ENCODE data around the gene TRIM21. TPM values are rescaled to one million over a fixed set of nuclear protein-coding genes. Genes with fewer than 3 reads are reported as not detected.
"Not testable (repeated sequence)": the region's sequence is repeated elsewhere in the genome, so short reads cannot be mapped to it uniquely, and the experiment has no call there.

TRIM21 gene
- total RNA-seq, 1 experiment from 2014 or later, result 7.6 TPM

GRCh38 chr11:4416816-4417215 lies 23.3 kb upstream of the TRIM21 start (continued):
- TF ChIP-seq EZH2phosphoT487 (IDR thresholded peaks at IDR 0.05; ENCODE audit: borderline replicate concordance), result no peak
- no peak for TF ChIP-seq SIN3A (IDR thresholded peaks at IDR 0.05; ENCODE audit: low read depth)
- no peak for TF ChIP-seq SRF (IDR thresholded peaks at IDR 0.05; ENCODE audit: low read depth)

- H3K27me3 ChIP-seq (ENCODE audit: insufficient read depth, low read length), result peaks cover 6% of the 10 kb centered on the region; the same call in 1 of the 2 replicates
- RAD21 ChIA-PET (ENCODE audit: low non-redundant PET in 1 of 2, low total read pairs in 2 of 2, uncharacterized antibody in 2 of 2, unreplicated experiment in 2 of 2), result no interaction called here
- CTCF ChIA-PET, result no interaction called here
- H3K4me1 ChIP-seq (ENCODE audit: control insufficient read depth in 1 of 2, insufficient read depth in 2 of 2, low read length in 2 of 2), result no peaks in the 10 kb centered on the region
- BruUV-seq (replicated peaks), result no TSS peak
- DNase-seq (ENCODE audit: low read depth, low spot score) (no peak), ATAC-seq (no peak)
- POLR2A ChIA-PET, result no interaction called here
- TF ChIP-seq EZH2phosphoT487 (IDR thresholded peaks at IDR 0.05; ENCODE audit: borderline replicate concordance) (no peak), YY1 (IDR thresholded peaks at IDR 0.05; ENCODE audit: extremely low read depth, insufficient replicate concordance, low read depth, low read length) (no peak), ZFX (IDR thresholded peaks at IDR 0.05) (no peak), SP1 (IDR thresholded peaks at IDR 0.05; ENCODE audit: low read depth) (no peak), POLR2AphosphoS5 (IDR thresholded peaks at IDR 0.05; ENCODE audit: low read depth, low read length) (no peak), TCF7L2 (IDR thresholded peaks at IDR 0.05; ENCODE audit: borderline replicate concordance, extremely low read depth, insufficient read depth, insufficient read length) (no peak), SRF (IDR thresholded peaks at IDR 0.05; ENCODE audit: low read depth) (no peak), FOSL1 (IDR thresholded peaks at IDR 0.05; ENCODE audit: low read depth) (no peak), EGR1 (IDR thresholded peaks at IDR 0.05; ENCODE audit: low read depth) (no peak), CBX3 (IDR thresholded peaks at IDR 0.05; ENCODE audit: low read depth) (no peak)
- TF ChIP-seq, protein P1, sequence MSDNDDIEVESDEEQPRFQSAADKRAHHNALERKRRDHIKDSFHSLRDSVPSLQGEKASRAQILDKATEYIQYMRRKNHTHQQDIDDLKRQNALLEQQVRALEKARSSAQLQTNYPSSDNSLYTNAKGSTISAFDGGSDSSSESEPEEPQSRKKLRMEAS (IDR thresholded peaks at IDR 0.05), result no peak
- TF ChIP-seq, protein P2, sequence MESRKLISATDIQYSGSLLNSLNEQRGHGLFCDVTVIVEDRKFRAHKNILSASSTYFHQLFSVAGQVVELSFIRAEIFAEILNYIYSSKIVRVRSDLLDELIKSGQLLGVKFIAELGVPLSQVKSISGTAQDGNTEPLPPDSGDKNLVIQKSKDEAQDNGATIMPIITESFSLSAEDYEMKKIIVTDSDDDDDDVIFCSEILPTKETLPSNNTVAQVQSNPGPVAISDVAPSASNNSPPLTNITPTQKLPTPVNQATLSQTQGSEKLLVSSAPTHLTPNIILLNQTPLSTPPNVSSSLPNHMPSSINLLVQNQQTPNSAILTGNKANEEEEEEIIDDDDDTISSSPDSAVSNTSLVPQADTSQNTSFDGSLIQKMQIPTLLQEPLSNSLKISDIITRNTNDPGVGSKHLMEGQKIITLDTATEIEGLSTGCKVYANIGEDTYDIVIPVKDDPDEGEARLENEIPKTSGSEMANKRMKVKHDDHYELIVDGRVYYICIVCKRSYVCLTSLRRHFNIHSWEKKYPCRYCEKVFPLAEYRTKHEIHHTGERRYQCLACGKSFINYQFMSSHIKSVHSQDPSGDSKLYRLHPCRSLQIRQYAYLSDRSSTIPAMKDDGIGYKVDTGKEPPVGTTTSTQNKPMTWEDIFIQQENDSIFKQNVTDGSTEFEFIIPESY (IDR thresholded peaks at IDR 0.05; ENCODE audit: extremely low read depth, insufficient replicate concordance, low read length), result no peak
- TF ChIP-seq, protein P3, sequence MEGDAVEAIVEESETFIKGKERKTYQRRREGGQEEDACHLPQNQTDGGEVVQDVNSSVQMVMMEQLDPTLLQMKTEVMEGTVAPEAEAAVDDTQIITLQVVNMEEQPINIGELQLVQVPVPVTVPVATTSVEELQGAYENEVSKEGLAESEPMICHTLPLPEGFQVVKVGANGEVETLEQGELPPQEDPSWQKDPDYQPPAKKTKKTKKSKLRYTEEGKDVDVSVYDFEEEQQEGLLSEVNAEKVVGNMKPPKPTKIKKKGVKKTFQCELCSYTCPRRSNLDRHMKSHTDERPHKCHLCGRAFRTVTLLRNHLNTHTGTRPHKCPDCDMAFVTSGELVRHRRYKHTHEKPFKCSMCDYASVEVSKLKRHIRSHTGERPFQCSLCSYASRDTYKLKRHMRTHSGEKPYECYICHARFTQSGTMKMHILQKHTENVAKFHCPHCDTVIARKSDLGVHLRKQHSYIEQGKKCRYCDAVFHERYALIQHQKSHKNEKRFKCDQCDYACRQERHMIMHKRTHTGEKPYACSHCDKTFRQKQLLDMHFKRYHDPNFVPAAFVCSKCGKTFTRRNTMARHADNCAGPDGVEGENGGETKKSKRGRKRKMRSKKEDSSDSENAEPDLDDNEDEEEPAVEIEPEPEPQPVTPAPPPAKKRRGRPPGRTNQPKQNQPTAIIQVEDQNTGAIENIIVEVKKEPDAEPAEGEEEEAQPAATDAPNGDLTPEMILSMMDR (IDR thresholded peaks at IDR 0.05 in 2 of 3, conservative IDR thresholded peaks at IDR 0.05 in 1 of 3; ENCODE audit: borderline replicate concordance in 1 of 3, insufficient read depth in 1 of 3, low read depth in 2 of 3, low read length in 2 of 3), result no peak
- no peak overlapping the region for H3K4me2 ChIP-seq (ENCODE audit: low read length)
- H3K9me3 ChIP-seq (ENCODE audit: control insufficient read depth in 1 of 2, insufficient read depth in 1 of 2, low read depth in 1 of 2, low read length in 2 of 2), result no peaks in the 10 kb centered on the region
- H4K20me1 ChIP-seq (ENCODE audit: insufficient read depth), result no peaks in the 10 kb centered on the region
- H3K79me2 ChIP-seq (ENCODE audit: insufficient read depth, low read length), result no peaks in the 10 kb centered on the region
- intact Hi-C loops (cut with micrococcal nuclease), result no loop called here
- no peak overlapping the region for H3K27ac ChIP-seq (ENCODE audit: low read depth, low read length)
- H3K4me3 ChIP-seq (replicated peaks in 1 of 2; ENCODE audit: low read depth in 1 of 2, low read length in 2 of 2), result no peak overlapping the region
- no peaks in the 10 kb centered on the region for H3K36me3 ChIP-seq (ENCODE audit: control insufficient read depth in 1 of 2, insufficient read depth in 2 of 2, low read length in 2 of 2)
- H3K9ac ChIP-seq (ENCODE audit: low read length), result no peak overlapping the region
- no peak overlapping the region for H2AFZ ChIP-seq (ENCODE audit: low read depth, low read length, poor library complexity, severe bottlenecking)
- H3K9me2 ChIP-seq (ENCODE audit: insufficient read depth), result no peaks in the 10 kb centered on the region
Observed at GRCh38 chr11:4416306-4416705, 22.8 kb upstream of the TRIM21 start.

- CTCF ChIA-PET; H3K4me3 ChIP-seq (replicated peaks in 1 of 2; ENCODE audit: low read depth in 1 of 2, low read length in 2 of 2); H3K4me2 ChIP-seq (ENCODE audit: low read length); H3K9me2 ChIP-seq (ENCODE audit: insufficient read depth); H3K79me2 ChIP-seq (ENCODE audit: insufficient read depth, low read length); H3K9me3 ChIP-seq (ENCODE audit: control insufficient read depth in 1 of 2, insufficient read depth in 1 of 2, low read depth in 1 of 2, low read length in 2 of 2); ATAC-seq; H3K4me1 ChIP-seq (ENCODE audit: control insufficient read depth in 1 of 2, insufficient read depth in 2 of 2, low read length in 2 of 2); intact Hi-C loops (cut with micrococcal nuclease); H3K27ac ChIP-seq (ENCODE audit: low read depth, low read length); H3K36me3 ChIP-seq (ENCODE audit: control insufficient read depth in 1 of 2, insufficient read depth in 2 of 2, low read length in 2 of 2); H3K9ac ChIP-seq (ENCODE audit: low read length); POLR2A ChIA-PET; BruUV-seq (replicated peaks); H4K20me1 ChIP-seq (ENCODE audit: insufficient read depth); RAD21 ChIA-PET (ENCODE audit: low non-redundant PET in 1 of 2, low total read pairs in 2 of 2, uncharacterized antibody in 2 of 2, unreplicated experiment in 2 of 2); DNase-seq (ENCODE audit: low read depth, low spot score); H2AFZ ChIP-seq (ENCODE audit: low read depth, low read length, poor library complexity, severe bottlenecking): not testable (repeated sequence)
- peaks cover 13% of the 10 kb centered on the region for H3K27me3 ChIP-seq (ENCODE audit: insufficient read depth, low read length)
Observed at GRCh38 chr11:4406206-4406605, 12.7 kb upstream of the TRIM21 start.
